GM18867 (cell line): ENCODE results near the gene URGCP.
"Not testable (repeated sequence)": the region's sequence is repeated elsewhere in the genome, so short reads cannot be mapped to it uniquely, and the experiment has no call there.

Experiments
- ATAC-seq: cut with Tn5 transposase; IDR thresholded peaks from one replicate; pipeline ENCODE4 v1.9.1; 2021; ENCODE audit warnings: mild to moderate bottlenecking, moderate library complexity; ENCODE audit not compliant: unreplicated experiment

URGCP gene

DNA sequence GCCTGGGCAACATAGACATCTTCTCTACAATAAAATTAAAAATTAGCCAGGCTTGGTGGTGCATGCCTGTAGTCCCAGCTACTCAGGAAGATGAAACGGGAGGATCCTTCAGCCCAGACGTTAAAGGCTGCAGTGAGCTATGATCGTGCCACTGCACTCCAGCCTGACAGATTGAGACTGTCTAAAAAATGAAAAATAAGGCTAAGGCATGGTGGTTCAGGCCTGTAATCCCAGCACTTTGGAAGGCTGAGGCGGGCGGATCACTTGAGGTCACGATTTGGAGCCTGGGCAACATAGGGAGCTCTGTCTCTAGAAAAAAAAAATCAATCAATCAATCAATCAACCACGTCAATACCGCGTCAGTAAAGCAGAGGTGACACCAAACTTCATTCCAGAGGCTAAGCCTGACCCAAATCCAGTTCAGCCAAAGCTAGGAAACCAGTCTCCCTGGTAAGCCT lies 68.2 kb downstream of the URGCP start:
- no peak for ATAC-seq

DNA sequence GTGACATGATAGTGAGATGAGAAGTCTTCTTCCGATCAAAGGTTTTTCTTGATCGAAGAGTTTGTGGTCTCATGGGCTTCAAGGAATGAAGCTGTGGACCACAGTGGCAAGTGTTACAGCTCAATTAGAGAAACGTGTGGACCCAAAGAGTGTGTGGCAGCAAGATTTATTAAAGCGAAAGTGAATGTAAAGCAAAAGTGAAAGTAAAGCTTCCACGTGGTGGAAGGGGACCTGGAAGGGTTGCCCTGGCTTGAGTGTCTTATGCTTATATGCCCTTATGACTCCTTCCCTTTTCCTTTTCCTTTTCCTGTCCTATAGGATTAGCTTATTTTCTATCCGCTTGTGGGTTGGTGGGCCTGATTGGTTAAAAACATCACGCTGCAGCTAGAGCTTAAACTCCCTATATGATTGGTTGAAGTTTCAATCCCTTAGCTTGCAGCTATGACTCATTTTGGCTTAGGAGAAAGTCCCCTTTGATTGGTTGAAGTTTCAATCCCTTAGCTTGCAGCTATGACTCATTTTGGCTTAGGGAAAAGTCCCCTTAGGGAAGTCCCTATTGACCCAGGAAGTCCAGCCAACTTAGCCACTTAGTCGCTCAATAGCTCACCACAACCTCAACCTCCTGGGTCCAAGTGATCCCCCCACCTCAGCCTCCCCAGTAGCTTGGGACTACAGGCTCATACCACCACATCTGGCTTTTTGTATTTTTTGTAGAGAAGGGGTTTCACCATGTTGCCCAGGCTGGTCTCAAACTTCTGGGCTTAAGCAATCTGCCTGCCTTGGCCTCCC lies 71.7 kb downstream of the URGCP start:
- ATAC-seq = peak; percentile 67

DNA sequence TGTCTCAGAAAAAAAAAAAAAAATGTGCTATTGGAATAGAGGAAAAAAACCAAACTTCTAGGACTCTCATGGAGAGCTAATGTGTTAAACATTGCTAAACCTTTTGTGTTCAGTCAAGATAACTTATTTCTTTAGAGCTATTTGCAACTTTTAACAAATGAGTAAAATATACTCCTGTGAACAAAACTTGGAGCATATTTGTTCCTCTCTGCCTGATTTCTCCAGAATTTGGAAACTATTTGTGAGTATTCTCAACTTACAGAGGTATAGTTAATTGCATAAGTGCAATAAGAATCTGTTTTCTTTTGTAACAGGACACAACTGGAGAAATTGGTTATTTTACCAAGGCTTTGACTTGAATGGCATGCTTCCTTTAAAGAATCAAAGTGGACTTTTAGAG lies 75.5 kb downstream of the URGCP start:
- ATAC-seq = not testable (repeated sequence)
